Osteocyte (in vitro differentiated cells): ENCODE data around the gene TXNIP. TPM values are rescaled to one million over a fixed set of nuclear protein-coding genes. Genes with fewer than 3 reads are reported as not detected.

Experiments used
- DNase-seq: peaks from one replicate; pipeline ENCODE4 v3.0.0; 2021; ENCODE audit warnings: mixed read lengths; ENCODE audit not compliant: unreplicated experiment; ENCODE audit errors: extremely low spot score
- H3K27ac Mint-ChIP-seq: one replicate; pipeline ENCODE4 v1.8.0; 2021; ENCODE audit warnings: mild to moderate bottlenecking, mixed read lengths; ENCODE audit not compliant: unreplicated experiment
- H3K27me3 Mint-ChIP-seq: one replicate; pipeline ENCODE4 v1.8.0; 2021; ENCODE audit warnings: mixed read lengths; ENCODE audit not compliant: unreplicated experiment
- H3K36me3 Mint-ChIP-seq: one replicate; pipeline ENCODE4 v1.8.0; 2021; ENCODE audit warnings: mixed read lengths; ENCODE audit not compliant: unreplicated experiment
- H3K4me1 Mint-ChIP-seq: one replicate; pipeline ENCODE4 v1.8.0; 2021; ENCODE audit warnings: mixed read lengths; ENCODE audit not compliant: unreplicated experiment
- H3K4me3 Mint-ChIP-seq: one replicate; pipeline ENCODE4 v1.8.0; 2021; ENCODE audit warnings: mild to moderate bottlenecking, moderate library complexity, mixed read lengths; ENCODE audit not compliant: unreplicated experiment
- H3K9me3 Mint-ChIP-seq: one replicate; pipeline ENCODE4 v1.8.0; 2021; ENCODE audit warnings: mixed read lengths; ENCODE audit not compliant: unreplicated experiment
- CTCF ChIP-seq: fragments of 200-600 bp; sonication (generic); IDR thresholded peaks from 2 replicates; pipeline ENCODE4 v1.5.0; 2021; ENCODE audit warnings: antibody characterized with exemption, mild to moderate bottlenecking, moderate library complexity
- total RNA-seq: library from RNA; stranded (reverse); gene quantifications from 2 replicates; pipeline ENCODE4 v1.2.1, GENCODE V29; 2021

Gene TXNIP
- total RNA-seq, 1 donor from 2014 or later = 246 TPM

- TF ChIP-seq CTCF = no peak
- Mint-ChIP-seq H3K27ac (peak overlapping the region; percentile 12), H3K9me3 (no peaks in the 10 kb centered on the region), H3K4me3 (no peak overlapping the region), H3K27me3 (no peaks in the 10 kb centered on the region), H3K36me3 (peaks cover 3% of the 10 kb centered on the region), H3K4me1 (peaks cover 47% of the 10 kb centered on the region)
- no peak for DNase-seq
Measured at GRCh38 chr1:145955436-145955835, 40.9 kb downstream of the TXNIP start.

- no peak for DNase-seq
- TF ChIP-seq CTCF = no peak
- Mint-ChIP-seq H3K4me3 (no peak overlapping the region), H3K27ac (no peak overlapping the region), H3K4me1 (peaks cover 51% of the 10 kb centered on the region), H3K9me3 (no peaks in the 10 kb centered on the region), H3K36me3 (peaks cover 10% of the 10 kb centered on the region), H3K27me3 (no peaks in the 10 kb centered on the region)
Measured at GRCh38 chr1:145953861-145954260, 42.5 kb downstream of the TXNIP start.

- no peak for TF ChIP-seq CTCF
- Mint-ChIP-seq H3K36me3 (peaks cover 10% of the 10 kb centered on the region), H3K4me3 (no peak overlapping the region), H3K9me3 (no peaks in the 10 kb centered on the region), H3K4me1 (peaks cover 45% of the 10 kb centered on the region), H3K27ac (no peak overlapping the region), H3K27me3 (no peaks in the 10 kb centered on the region)
- DNase-seq = no peak
Measured at GRCh38 chr1:145952903-145953302, 43.5 kb downstream of the TXNIP start.

GRCh38 chr1:145951526-145951925 lies 44.9 kb downstream of the TXNIP start:
- H3K9me3 Mint-ChIP-seq = no peaks in the 10 kb centered on the region
- H3K27me3 Mint-ChIP-seq = no peaks in the 10 kb centered on the region
- H3K36me3 Mint-ChIP-seq = peaks cover 10% of the 10 kb centered on the region
- no peak for DNase-seq
- no peak for TF ChIP-seq CTCF
- no peak overlapping the region for H3K4me3 Mint-ChIP-seq
- peaks cover 40% of the 10 kb centered on the region for H3K4me1 Mint-ChIP-seq
- H3K27ac Mint-ChIP-seq = no peak overlapping the region

- Mint-ChIP-seq H3K27ac (no peak overlapping the region), H3K9me3 (no peaks in the 10 kb centered on the region), H3K27me3 (no peaks in the 10 kb centered on the region), H3K4me1 (peaks cover 19% of the 10 kb centered on the region), H3K36me3 (peaks cover 12% of the 10 kb centered on the region), H3K4me3 (no peak overlapping the region)
- DNase-seq = no peak
- TF ChIP-seq CTCF = no peak
Measured at GRCh38 chr1:145949219-145949618, 47.2 kb downstream of the TXNIP start.
